GM21526 (cell line): Measurements from ENCODE around the gene NEO1.

Experiments
- ATAC-seq: cut with Tn5 transposase; IDR thresholded peaks from one replicate; pipeline ENCODE4 v1.9.1; 2021; ENCODE audit warnings: moderate library complexity; ENCODE audit not compliant: unreplicated experiment, low FRiP score

The NEO1 gene

DNA sequence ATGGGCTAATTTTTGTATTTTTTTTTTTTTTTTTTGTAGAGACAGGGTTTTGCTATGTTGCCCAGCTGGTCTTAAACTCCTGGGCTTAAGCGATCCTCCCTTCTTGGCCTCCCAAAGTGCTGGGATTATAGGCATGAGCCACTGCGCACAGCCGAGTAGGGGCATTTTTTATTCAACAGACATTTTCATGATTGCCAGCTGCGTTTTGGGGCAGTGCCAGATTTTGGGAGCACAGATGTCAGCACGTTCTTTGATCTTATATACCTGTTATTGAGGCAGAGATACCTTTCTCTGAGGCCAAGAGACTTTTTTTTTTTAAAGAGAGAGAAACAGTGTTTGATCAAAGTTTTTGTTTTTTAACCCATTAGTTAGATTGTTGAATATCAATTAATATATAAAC, 16.8 kb downstream of the NEO1 start:
- no peak for ATAC-seq

DNA sequence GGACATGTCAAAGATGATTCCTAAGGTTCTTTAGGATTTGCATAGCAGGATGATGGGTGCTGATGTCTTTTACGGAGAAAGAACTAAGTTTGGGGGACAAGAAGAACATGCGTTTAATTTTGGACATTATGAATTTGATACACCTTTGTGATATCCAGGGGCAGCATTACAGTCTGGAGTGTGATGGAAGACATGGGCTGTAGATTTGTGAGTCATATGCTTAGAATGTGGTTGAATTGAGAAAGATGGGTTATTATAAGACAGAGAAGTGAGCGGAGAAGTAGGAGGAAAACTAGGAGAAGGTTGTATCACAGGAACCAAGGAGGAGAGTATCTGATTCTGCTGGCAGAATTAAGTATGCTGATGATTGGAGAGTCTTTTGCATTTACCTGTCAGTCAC, 20.6 kb downstream of the NEO1 start:
- no peak for ATAC-seq

DNA sequence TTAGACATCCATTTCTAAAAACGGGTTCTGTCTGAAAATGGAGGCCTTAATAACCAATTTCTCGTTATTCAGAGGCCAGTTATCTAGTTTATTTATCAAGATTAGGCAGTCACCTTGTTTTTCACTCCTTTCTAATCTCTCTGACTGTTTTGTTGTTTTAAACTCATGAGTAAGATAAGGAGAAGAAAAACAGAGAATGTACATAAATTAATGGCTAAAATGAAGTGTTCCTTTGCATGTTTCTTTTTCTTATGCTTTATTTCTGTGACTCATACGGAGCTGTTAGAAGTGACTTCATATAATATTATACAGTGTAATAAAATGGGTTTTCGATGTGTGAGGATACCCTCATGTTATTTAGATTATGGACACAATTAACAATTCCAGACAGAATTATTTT, 22.0 kb downstream of the NEO1 start:
- ATAC-seq: no peak

DNA sequence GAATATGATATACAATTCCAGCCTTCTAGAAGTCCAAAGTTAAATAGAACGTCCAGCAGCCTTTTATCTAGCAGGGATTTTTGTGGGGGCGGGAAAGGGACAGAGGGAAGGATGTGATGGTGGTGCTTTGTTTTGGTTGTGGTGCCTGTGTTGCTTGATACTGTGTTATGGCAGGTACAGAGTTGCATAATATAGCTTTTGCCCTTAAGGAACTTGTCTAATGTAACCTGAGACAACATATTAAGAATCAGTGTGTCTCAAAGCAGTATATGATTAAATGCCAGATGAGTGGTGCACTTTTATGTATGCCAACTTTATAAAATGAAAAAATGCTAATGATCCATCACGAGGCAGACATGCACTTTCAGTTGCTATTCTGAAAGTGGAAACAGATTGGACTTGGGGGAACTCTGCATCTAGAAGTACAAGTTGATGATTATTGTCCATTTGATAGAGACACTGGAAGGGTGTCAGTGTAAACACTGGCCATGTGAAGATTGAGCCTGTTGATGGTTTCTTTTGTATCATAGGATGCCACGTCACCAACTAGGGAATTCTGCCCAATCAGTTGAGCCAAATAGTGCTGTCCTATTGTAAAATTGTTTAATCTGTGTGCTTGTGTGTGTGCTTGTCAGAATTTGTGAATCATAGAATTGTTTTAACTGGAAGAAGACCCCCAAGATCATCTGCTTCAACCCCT, 23.0 kb downstream of the NEO1 start:
- no peak for ATAC-seq

DNA sequence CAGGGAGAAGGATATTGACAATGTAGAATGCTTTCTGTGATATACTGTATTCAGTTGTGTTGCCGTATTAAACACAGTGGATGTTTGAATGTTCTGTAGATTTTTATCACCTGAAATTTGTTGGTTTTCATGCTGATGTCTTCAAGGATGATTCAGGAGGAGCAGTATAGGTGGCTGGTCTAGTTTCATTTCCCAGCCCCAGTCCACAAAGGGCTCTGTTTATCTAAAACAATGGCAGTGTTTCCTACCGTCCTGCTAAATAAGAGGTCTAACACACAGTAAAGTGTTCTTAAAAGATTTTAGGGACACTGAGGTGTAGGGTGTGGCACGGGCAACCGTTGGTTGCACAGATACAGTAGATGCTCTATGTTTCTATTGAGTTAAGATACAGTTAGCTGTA, 26.0 kb downstream of the NEO1 start:
- ATAC-seq: no peak

DNA sequence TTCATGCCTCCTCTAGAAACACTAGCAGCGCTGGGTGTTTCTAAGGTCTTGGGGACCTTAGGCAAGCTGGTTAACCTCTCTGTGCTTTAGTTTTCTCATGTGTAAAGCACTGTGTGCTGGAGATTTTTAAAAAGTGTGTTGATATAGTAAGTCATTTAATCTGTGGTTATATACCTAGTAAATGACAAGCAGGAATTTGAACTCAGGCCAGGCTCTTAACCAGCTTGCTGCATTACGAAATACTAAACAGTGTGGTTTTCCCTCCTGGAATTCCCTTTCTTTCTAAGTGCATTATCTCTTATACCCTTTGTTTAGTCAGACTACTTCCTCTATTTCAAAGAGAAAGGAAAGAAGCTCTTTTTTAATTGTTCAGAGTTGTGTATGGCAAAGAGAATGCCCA, 26.5 kb downstream of the NEO1 start:
- no peak for ATAC-seq

DNA sequence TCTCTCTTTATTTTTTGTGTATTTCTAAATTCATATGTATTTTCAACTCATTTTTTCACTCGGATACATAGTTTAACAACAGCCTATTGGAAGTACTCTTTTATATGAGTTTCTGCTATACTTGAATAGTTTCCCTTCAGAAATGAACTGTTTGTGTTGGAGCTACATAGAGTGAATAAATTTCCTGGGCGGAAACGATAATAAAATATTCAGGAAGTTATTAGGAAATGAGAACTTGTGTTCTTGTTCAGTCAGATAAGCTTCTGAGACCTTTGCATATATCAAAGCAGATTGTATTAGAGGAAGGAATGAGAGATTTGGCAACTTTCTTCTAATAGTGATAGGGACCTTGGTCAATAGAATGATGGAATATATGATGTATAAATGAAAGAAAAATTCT, 27.3 kb downstream of the NEO1 start:
- no peak for ATAC-seq

DNA sequence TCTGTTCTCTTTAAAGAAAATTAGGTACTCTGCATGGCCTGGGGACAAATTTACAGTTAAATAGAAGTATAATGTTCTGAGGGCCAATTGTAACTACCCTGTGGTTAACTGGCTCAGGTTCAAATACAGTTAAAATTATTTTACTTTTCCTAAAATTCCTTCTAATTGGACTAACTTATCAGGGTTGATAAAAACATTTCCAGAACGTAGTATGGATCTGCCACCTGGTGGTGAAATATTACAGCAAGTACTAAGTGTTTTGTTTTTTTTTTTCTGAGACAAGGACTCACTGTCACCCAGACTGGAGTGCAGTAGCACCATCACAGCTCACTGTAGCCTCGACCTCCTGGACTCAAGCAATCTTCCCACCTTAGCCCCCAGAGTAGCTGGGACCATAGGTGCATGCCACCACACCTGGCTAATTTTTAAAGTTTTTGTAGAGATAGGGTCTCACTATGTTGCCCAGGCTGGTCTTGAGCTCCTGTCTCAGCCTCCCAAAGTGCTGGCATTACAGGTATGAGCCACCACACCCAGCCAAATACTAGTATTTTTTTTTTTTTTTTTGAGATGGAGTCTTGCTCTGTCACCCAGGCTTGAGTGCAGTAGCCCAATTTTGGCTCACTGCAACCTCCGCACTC, 29.2 kb downstream of the NEO1 start:
- ATAC-seq: no peak

DNA sequence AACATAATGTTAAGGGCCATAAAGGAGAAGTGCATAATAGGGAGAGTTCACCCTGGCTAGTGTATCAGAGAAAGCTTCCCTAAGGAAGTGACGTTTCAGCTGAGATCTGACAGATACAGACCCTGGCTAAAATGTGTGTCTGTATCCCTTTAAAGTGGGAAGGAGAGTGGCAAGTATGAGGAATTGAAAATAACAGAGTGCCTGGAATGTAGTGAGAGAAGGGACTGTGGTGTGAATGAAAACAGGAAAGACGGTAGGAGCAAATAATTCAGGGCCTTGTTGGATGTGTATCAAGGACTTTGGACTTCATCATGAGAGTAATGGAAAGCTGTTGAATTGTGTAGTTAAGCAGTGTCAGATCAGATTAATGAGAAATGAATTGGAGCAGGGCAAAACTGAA, 30.5 kb downstream of the NEO1 start:
- no peak for ATAC-seq

DNA sequence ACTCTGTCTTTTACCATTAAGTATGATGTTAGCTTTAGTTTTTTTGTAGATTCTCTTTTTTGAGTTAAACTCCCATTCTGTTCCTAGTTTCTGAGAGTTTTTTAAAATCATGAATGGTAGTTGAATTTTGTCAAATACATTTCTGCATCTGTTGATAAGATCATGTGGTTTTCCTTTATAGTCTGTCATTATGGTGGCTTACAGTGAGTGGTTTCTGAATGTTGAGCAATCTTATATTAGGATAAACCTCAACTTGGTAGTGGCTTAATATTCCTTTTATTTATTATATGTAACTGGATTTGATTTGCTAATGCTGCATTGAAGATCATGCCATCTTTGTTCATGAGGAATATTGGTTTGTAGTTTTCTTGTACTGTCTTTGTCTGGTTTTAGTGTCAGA, 34.8 kb downstream of the NEO1 start:
- ATAC-seq: no peak

DNA sequence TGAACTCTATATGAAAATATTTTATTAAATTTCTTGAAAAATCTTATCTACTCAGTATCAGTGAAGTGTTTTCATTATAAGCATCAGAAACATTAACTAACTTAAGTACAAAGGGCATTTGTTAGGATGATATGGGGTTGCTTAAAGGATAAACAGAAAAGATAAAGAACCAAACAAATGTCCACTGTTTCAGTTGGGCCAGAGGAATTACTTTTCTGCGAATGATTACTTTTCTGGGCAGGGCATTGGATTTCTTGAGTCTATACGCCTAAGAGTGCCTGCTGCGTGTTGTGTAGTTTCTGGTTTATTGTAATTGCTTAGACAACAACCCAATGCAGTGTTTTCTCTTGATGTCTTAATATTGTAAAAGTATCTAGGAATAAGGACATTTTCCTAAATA, 52.8 kb downstream of the NEO1 start:
- no peak for ATAC-seq

DNA sequence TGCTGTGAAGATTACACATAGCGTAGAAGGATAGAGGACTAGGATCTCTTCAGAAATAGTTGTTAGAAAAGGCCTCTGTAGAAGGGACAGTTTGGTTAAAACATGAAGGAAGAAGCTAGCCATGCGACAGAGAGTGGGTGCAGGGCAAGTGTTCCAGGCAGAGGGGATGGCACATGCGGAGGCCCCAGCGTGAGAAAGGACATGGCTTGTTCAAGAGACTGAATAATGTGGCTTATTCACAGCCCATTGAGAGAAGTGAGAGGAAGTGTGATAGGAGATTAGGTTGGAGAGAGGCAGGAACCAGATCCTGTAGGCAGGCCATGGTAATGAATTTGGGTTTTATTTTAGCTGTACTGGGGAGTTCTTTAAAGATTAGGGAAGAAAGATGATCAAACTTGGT, 56.4 kb downstream of the NEO1 start:
- ATAC-seq: no peak

DNA sequence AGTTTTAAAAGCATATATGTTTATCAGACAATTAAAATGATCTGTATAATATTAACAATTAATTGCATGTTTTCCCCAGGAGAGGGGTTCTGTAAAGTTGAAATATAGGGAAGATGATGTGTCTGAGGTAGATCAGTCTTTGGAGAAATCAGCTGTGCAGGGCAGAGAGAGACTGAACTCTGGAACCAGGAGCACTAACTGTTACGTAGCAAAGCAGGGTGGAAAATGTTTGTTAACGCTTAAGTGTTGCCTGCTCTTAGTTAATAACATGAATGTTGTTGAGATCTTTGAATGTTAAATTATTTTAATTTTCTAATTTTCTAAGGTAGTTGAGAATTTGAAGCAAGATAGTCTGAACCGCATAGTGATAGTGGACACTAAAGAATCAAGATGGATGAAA, 57.5 kb downstream of the NEO1 start:
- ATAC-seq: no peak

DNA sequence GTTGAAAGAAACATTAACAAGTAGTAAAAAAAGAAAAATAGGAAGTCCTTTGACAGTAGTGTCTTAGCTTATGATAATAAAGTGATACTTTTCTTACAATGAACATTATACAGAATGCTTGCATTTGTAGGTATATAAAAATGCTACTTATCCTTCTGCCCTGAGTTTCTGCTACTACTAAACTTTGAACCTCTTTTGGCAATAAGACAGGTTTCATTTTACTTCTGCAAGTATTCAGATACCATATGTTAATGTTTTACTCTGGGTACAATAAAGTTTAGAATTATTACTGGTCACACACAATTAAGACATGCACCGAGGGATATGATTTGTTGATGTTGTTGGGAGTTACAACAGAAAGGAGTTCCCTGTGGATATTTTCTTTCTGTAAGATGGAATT, 57.9 kb downstream of the NEO1 start:
- ATAC-seq: no peak

DNA sequence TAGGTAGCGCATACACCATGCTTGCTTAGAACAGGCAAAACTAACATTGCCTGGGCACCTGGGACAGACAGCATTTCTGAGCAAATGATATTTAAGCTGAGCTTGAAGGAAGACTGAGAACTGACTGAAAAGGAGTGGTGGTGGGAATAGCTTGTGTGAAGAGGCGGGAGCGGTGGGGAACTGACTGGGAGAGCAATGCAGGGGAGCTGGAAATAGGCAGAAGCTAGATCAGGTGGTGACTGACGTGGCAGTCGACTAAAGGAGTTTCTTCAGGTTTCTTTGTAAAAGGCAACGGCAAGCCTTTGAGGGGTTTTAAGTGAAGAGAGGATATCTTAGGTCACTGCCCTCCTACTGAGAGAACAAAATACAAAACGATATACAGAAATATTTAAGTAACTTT, 61.8 kb downstream of the NEO1 start:
- ATAC-seq: no peak

DNA sequence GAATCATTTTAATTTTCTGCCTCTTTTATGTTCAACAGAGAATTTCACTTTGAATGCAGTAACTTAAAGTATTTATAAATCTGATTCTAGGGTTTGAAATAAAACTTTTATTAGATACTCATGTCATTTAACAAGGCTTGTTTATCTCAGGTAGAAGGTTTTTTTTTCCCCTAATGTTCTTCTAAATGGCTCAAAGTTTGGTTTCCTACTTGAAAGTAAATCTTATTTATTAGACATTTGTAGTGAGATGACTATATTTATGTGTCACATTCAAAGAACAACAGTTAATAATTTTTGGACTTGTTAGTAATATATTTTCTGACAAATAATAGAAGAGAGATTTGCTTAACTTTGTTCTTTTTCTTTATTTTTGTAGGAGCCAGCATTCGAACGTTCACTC, 63.9 kb downstream of the NEO1 start:
- no peak for ATAC-seq

DNA sequence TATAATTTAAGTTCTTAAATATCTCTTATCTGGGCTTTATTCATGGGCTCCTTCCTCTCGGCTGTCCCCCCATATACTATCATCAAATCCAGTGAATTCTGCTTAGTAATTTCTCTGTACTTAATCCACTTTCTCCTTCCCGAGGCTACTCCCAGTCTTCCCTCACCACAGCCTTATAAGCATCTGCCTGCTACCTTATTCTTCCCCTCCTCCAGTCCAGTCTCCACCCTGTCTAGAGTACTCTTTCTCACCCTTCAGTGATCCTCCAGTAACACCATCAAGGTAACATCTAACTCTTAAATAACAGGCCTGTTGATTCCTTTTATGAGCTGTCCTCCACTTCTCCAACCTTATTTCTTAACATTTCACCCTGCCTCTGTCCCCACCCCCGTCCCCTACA, 65.8 kb downstream of the NEO1 start:
- no peak for ATAC-seq

DNA sequence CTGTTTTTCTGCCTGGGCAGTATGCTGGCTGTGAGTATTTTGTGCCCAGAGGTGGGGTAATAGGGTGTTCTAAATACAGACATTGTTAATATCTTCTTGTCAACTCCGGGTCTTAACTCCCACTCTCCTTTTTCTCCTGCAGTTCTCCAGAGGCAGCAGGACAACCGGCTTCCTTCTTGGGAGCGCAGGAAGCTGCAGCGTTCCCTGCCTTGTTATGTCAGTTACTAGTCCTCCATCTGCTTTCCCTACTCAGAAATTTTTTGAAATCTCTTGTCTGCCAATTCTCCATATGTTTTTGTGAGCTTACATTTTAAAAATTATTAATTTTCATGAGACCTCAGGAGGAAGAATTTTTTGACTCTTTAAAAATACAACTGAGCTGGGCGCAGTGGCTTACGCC, 67.2 kb downstream of the NEO1 start:
- no peak for ATAC-seq

DNA sequence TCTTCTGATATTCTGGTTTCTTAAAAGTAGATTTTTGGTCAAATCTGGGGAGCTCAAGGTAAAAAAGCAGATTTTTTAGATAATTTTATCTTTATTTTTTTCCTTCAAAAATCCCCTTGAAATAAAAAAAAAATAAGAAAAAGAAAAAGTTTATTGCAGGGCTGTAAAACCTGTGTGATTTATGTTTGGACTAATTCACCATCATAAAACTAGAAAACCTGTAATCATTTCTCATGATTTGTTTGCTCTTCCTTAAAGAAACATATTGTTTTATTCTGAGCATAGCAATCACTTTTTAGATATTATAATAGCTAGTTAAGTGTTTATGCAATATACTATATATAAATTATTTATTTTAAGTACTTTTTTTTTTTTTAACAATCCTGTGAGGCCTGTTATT, 68.0 kb downstream of the NEO1 start:
- ATAC-seq: no peak

DNA sequence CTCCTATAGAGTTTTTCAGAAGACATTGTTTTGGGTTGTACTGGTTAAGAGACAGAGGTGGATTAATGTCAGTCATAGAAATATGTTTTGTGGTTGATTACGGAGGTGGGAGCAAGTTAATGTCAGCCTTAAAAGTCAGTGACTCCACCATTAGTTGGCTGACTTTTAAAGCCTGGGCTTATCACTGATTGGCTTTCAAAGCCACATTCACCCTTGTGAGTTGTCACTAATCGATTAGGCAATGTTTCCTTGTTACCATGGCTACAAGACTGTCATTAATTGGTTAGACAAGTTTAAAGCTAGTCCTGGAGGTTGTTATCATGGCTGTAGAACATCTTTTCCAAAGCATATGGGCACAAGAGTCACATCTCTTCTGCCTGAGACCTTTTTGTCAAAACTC, 73.0 kb downstream of the NEO1 start:
- no peak for ATAC-seq

DNA sequence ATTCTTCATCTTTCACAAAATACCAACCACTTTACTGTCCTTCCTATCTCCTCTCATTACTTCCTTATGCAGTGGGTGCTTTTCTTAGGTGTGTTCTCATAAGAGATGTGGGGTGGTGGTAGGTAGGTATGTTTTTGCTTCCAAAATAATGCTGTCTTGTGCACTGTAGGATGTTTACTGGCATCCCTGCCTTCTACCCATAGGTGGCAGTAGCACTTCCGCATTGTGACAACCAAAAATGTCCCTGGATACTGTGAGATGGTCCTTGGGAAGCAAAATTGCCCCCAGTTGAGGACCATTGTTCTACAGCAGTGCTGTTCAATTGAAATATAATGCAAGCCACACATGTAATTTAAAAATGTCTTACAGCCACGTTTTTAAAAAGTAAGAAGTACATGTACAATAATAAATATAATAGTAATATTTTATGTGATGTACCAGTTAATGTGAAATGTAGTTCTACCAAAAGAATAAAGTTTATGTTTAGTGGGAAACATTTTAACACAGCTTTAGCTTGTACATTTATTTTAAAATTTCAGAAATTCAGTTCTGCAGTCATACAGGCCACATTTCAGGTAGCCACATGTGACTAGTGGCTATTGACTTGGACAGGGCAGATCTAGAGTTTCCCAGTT, 75.2 kb downstream of the NEO1 start:
- no peak for ATAC-seq

DNA sequence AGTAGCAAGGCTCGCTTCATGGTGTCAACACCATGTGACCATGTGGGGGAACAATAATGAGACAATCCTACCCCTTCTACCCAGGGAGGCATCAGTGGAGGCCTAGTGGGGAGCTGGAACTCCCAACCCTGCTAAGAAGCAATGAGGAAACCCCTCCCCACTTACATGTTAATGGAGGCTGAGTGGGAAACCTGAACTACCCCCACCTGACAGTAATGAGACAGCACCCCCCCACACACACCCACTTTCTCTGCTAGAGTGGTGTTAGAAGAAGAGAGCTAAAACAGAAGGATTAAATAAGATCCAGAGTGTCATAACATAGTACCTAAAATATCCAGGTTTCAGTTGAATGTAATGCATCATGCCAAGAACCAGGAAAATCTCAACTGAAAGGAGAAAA, 78.6 kb downstream of the NEO1 start:
- ATAC-seq: no peak
